Right renal pelvis (tissue), 4 donors: Measurements from ENCODE around the gene ZMYND12. TPM values are rescaled to one million over a fixed set of nuclear protein-coding genes. Genes with fewer than 3 reads are reported as not detected.

Source experiments
- DNase-seq, 4 donors: peaks; one replicate each; pipeline ENCODE4 v3.0.0-alpha.2; 2013; ENCODE audit warnings: low read depth in 4 of 4, low spot score in 3 of 4, missing footprints in 1 of 4
- polyA plus RNA-seq, 4 donors: library from polyadenylated mRNA; unstranded; fragments of 120-200 nt; gene quantifications; one replicate each; pipeline ENCODE4 v1.2.1, GENCODE V29; 2013; ENCODE audit not compliant: insufficient read length in 4 of 4

ZMYND12 gene
- polyA plus RNA-seq, 4 donors = 3.9 to 5.6 (median 4.5) TPM

DNA sequence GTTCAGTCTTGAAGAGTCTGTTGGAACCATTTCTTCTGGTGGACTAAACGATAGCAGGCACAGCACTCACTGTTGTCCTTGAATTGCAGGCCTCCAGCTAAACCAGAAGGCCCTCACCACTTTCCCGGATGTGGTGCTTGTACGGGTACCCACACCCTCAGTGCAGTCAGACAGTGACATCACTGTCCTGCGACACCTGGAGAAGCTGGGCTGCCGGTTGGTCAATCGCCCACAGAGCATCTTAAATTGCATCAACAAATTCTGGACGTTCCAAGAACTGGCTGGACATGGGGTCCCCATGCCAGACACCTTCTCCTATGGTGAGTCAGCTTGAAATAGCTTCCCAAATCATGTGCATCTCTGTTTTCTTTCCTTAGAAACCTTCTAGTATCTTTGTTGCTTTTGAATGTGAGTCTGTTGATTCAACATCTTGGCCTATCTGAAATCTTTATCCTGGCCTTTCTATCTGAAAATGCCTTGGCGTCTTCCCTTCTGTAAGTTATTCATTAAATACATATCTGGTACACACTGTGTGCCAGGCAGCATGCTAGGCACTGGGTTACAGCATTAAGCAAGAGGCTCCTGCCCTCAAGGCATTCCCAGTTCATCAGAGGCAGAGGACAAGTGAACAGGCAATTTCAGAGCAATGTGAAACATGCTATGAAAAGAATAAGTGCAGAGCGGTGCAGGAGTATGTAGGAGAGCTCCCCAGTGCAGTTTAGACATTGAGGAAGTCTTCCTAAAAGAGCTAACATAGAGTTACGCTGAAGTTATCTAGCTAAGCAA is 56.3 kb downstream of the ZMYND12 start:
- no peak for DNase-seq

DNA sequence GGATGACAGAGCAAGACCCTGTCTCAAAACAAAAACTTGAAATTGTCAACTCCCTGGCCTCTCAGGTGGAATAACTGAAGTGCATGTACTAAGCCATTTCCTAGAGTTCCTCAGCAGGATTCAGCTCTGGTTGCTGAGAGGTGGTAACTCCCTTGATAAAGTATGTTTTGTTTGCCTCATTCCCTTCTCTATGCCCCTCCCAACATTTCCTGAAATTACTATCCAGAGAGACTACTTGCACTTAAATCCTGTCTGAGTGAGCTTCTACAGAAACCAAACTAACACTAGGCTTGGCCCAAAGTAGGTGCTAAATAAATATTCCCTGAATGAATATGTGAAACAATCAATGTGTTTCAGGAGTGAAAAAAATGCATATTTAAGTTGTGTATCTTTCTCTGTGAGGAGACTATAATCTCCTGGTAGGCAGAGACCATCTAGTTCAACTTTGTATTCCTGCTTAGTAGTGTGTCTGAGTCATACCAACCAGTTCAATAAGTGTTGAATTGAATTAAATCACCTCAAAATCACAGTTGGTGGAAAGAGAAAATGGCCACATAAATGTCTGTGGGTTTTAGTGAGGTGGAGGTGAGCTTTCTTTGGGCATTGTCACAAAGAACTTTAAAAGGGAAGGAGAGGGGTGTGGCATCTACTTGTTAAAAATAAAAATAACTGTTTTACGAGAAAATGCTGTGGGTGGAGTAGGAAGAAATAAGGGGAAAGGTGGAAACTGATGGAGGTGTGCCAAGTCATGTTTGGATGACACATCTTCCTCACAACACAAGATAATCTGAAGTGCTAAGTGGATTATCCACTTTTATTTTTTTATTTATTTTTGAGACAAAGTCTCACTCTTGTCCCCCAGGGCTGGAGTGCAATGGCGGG is 62.6 kb downstream of the ZMYND12 start:
- DNase-seq = no peak

DNA sequence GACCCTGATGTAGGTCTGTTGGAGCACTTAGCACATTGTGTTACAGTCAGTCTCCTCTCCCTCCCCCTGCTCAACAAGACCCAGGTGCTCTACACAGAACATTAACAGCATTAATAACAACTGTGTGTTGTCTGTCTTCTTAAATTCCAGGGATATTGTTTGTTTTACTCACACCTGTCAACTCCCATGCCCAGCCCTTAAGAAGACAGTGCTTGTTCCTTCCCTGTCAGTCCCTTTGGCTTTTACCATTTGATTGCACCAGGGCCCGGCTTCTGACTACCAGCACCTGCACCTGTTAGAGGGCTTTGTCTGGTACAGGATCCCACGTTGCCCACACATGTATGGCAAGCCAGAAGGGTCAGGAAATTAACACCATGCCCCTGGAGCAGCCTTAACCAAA is 63.6 kb downstream of the ZMYND12 start:
- no peak for DNase-seq

DNA sequence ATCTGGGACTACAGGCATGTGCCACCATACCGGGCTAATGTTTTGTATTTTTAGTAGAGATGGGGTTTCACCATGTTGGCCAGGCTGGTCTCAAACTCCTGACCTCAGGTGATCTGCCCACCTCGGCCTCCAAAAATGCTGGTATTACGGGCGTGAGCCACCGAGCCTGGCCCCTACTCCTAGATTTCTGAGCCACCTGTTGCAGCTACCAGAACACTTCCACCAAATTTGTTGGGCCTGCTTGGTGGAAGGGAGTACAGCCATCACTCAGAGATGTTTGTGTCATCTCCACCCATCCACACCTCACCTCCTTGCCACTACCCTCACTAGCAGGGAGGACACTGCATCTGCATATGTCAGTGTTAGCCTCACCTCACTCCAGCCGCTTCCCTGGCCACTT is 69.8 kb downstream of the ZMYND12 start:
- DNase-seq = no peak

DNA sequence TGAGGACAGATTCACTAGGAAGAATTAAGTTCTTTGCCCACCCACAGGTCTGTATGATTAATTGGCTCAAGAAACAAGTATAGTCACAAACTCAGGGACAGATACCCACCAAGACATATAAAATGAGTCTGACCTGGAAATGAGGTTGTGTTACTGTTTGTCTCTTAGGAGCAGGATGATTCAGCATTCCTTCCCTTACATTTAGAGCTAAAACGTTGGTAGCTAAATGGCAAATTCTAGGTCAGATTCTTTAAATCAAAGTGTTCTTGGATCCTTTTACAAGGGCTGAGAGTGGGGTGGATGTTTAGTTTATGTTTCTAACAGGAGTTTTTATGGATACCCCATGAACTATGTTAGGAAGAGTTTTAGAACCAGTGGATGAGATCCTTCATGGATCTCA is 70.5 kb downstream of the ZMYND12 start:
- DNase-seq = no peak

DNA sequence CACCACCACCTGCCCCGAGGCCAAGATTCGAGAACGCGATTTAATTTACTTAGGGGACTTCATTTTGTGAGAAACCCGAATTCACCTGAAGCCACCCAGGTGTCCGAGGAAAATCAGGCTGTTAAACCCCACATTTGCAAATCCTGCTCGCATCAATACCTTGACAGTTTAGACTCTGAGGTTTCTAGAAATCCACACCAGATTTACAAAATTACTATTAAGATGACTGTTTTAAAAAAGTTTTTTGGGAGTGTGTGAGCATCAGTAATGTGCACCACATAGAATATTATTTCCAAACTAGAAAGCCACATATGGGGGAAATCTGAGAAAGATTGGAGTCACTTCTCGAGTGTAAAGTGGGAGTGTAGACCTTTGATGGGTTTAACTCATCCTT is 74.5 kb downstream of the ZMYND12 start:
- no peak for DNase-seq

DNA sequence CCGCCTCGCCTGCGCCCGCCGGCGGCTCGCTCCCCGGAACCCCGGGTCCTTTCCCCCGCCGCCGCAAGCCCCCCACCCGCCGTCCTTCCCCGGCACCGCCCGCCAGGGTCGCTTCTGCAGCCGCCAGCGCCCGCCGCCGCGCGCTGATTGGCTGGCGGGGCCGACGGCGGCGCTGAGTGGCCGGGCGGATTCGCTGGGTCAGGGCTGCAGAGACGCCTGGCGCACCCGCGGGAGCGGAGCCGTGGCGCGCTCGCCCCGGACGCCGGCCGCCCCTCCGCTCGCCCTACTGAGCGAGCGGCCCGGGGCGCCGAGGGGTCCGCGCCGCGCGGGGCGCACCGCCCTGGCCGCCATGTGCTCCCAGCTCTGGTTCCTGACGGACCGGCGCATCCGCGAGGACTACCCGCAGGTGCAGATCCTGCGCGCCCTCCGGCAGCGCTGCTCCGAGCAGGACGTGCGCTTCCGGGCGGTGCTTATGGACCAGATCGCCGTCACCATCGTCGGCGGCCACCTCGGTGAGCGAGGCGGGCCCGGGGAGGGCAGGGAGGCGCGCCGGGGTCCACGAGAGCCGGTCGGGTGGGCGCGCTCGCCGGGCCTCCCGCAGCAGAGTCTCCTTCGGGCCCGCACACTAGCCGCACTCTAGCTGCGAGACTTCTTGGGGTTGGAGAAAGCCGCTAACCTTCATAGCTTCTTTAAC is 75.1 kb downstream of the ZMYND12 start, which contains the start of gene RIMKLA:
TSS of gene RIMKLA (plus strand) at position 207 of the 694 bp plus-strand sequence. CDS start at position 350, 143 bp downstream.
- peak in 3 of 4 donors; percentile 18 to 27 (median 24) for DNase-seq

Other genes starting within 250 kb of the ZMYND12 start
- 10 to 100 TPM; 33.4 to 46.4 (median 44.4) TPM for gene FOXJ3, start 120.8 kb downstream of the ZMYND12 start, polyA plus RNA-seq
- gene RIMKLA, start 75.2 kb downstream of the ZMYND12 start, polyA plus RNA-seq = under 1 TPM; 0.34 to 0.64 (median 0.42) TPM
- gene PPCS, start 521 bp upstream of the ZMYND12 start, polyA plus RNA-seq = 100 to 1,000 TPM in 1 of 4 donors, 10 to 100 TPM in 3; 84.6 to 100 (median 98.9) TPM
- 10 to 100 TPM; 15.4 to 19.0 (median 17.1) TPM for gene CCDC30, start 7.3 kb upstream of the ZMYND12 start, polyA plus RNA-seq
- 10 to 100 TPM; 55.8 to 58.1 (median 56.3) TPM for gene PPIH, start 202.4 kb upstream of the ZMYND12 start, polyA plus RNA-seq
- 100 to 1,000 TPM; 663 to 691 (median 683) TPM for gene YBX1, start 226.4 kb upstream of the ZMYND12 start, polyA plus RNA-seq